Erythroblast (primary cell): ENCODE results near the gene TEX11.

Source experiments
- GATA1 ChIP-seq: IDR thresholded peaks from 2 replicates; pipeline ENCODE4 v1.6.1; 2011; ENCODE audit warnings: low read depth, mild to moderate bottlenecking, control low read depth, low read length, moderate library complexity
- POLR2A ChIP-seq: IDR thresholded peaks from 2 replicates; pipeline ENCODE4 v1.6.1; 2011; ENCODE audit warnings: mild to moderate bottlenecking, low read length

GRCh38 chrX:70496491-70496890, 412.0 kb downstream of the TEX11 start:
- no peak for TF ChIP-seq POLR2A
- no peak for TF ChIP-seq GATA1
